Brain pericyte (primary cell): ENCODE results near the gene TMEM219.

ENCODE experiments used
- DNase-seq: peaks from one replicate; pipeline ENCODE4 v3.0.0-alpha.2; 2012; ENCODE audit warnings: low read depth, low spot score

The TMEM219 gene

GRCh38 chr16:29978564-29979270 lies 16.8 kb downstream of the TMEM219 start:
- no peak for DNase-seq

GRCh38 chr16:29982560-29983419 lies 20.9 kb downstream of the TMEM219 start:
- DNase-seq: no peak

GRCh38 chr16:29983420-29984136 lies 21.7 kb downstream of the TMEM219 start:
- DNase-seq: no peak

GRCh38 chr16:29984137-29984763 lies 22.4 kb downstream of the TMEM219 start:
- DNase-seq: no peak

DNA sequence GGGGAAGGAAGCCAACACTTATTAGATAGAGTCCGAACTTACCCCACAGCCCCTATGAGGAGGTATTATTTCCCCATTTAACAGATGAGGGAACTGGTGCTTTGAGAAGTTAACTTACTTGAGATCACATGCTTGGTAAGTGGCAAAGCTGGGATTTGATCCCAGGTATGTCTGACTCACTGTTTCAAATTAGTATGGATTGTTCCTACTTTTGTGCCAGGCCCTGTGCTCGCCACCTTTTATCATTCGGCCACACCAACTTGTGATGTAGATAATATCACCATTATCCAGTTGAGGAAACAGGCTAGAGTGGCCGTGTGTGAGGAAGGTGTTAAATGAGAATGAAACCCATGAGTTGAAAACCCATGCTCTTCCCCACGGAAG lies 22.9 kb downstream of the TMEM219 start:
- no peak for DNase-seq

DNA sequence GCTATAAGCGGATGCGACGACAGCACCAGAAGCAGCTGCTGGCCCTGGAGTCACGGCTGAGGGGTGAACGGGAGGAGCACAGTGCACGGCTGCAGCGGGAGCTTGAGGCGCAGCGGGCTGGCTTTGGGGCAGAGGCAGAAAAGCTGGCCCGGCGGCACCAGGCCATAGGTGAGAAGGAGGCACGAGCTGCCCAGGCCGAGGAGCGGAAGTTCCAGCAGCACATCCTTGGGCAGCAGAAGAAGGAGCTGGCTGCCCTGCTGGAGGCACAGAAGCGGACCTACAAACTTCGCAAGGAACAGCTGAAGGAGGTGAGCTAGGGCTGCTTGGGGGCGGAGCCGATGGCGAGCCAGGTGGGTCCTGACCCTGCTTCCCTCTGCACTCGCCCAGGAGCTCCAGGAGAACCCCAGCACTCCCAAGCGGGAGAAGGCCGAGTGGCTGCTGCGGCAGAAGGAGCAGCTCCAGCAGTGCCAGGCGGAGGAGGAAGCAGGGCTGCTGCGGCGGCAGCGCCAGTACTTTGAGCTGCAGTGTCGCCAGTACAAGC lies 23.5 kb downstream of the TMEM219 start:
- no peak for DNase-seq

GRCh38 chr16:29986231-29986630 lies 24.4 kb downstream of the TMEM219 start:
- no peak for DNase-seq

GRCh38 chr16:29986931-29987330 lies 25.1 kb downstream of the TMEM219 start:
- no peak for DNase-seq

DNA sequence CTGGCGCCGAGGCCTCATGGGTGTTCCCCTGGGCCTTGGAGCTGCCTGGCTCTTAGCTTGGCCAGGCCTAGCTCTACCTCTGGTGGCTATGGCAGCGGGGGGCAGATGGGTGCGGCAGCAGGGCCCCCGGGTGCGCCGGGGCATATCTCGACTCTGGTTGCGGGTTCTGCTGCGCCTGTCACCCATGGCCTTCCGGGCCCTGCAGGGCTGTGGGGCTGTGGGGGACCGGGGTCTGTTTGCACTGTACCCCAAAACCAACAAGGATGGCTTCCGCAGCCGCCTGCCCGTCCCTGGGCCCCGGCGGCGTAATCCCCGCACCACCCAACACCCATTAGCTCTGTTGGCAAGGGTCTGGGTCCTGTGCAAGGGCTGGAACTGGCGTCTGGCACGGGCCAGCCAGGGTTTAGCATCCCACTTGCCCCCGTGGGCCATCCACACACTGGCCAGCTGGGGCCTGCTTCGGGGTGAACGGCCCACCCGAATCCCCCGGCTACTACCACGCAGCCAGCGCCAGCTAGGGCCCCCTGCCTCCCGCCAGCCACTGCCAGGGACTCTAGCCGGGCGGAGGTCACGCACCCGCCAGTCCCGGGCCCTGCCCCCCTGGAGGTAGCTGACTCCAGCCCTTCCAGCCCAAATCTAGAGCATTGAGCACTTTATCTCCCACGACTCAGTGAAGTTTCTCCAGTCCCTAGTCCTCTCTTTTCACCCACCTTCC lies 25.6 kb downstream of the TMEM219 start:
- DNase-seq: no peak

GRCh38 chr16:29988346-29989075 lies 26.6 kb downstream of the TMEM219 start:
- DNase-seq: no peak

DNA sequence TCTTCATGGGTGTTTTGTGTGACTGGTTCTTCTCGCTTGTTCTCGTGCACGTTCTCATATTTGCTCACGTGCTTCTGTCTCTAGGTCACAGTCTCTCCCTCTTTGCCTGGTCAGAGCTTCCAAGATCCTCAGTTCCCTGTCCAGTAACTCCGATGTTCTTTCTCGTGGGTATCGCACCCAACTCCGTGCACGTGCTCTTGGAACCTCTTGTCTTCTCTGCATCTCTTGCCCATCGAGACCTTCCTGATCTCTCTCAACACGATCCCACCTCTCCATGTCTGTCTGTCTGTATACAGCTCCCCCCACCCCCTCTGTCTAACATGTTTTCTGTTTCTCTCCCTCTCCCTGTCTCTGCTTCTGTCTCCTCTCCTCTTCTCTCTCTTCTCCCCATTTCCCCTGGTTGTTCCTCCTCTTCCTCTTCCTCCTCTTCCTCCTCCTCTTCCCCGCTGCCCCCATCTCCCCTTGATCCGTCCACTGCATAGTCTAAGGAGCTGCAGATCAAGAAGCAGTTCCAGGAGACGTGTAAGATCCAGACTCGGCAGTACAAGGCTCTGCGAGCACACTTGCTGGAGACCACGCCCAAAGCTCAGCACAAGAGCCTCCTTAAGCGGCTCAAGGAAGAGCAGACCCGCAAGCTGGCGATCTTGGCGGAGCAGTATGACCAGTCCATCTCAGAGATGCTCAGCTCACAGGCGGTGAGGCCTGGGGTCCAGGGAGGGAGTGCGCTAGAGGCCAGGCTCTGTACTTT lies 27.4 kb downstream of the TMEM219 start:
- no peak for DNase-seq

GRCh38 chr16:29990034-29990433 lies 28.2 kb downstream of the TMEM219 start:
- DNase-seq: no peak

- no peak for DNase-seq
Measured at GRCh38 chr16:29990883-29991570, 29.1 kb downstream of the TMEM219 start.

DNA sequence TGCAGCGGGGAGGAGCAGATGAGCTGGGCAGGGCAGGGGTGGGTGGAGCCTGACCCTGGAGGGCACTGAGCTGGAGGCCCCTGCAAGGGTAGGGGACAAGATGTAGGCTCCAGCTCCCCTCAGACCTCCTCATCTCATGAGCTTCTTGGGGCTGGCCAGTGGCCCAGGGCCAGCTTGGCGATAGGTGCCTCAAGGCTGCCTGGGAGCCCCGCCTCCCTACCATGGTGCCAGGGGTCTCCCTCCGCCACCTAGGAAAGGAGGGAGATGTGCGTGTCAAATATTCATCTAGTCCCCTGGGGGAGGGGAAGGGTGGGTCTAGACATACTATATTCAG lies 29.7 kb downstream of the TMEM219 start:
- no peak for DNase-seq

DNA sequence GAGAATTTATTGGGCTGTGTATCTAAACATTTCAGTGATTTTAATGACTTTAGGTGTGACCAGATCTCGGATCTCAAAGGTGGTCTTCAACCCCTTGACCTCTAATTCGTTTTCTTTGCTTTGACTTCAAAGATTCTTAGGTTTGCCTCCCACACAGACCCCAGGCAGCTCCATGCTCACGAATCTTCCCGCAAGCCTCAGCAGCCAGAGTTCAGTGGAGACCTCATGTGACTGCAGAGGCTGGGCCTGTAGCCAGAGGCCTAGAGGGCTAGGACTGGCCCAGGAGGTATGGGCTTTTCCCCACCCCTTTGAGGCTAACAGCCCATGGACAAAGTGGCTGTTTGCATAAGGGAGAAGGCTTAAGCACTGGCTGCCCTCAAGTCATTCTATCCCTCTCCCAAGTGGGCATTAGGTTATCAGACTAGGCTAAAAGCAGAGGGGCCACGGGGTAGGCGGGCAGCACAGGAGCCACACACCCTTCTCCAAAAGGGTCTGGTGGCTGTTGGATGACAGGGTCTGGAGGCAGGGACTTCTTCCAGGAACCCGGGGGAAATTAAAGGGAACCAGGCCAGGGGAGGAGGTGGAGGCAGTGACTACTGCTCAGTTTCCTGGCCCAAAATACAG lies 30.6 kb downstream of the TMEM219 start:
- DNase-seq: no peak

- DNase-seq: no peak
Measured at GRCh38 chr16:29993191-29993902, 31.5 kb downstream of the TMEM219 start.

- no peak for DNase-seq
Measured at GRCh38 chr16:29993903-29994599, 32.2 kb downstream of the TMEM219 start.
